Epithelial cell of esophagus (primary cell): ENCODE measurements around the gene PROSER2.

Experiments used
- DNase-seq: peaks from one replicate; pipeline ENCODE4 v3.0.0; 2010; ENCODE audit warnings: low read depth
- H3K4me3 ChIP-seq: 2 replicates; pipeline ENCODE4 v1.5.1; 2011; ENCODE audit warnings: mild to moderate bottlenecking, low read length, control low read depth
- CTCF ChIP-seq: IDR thresholded peaks from 2 replicates; pipeline ENCODE4 v1.5.1; 2011; ENCODE audit warnings: low read depth, mild to moderate bottlenecking, low read length, control low read depth, inconsistent platforms; ENCODE audit not compliant: insufficient read depth; ENCODE audit errors: missing control alignments

Gene PROSER2

DNA sequence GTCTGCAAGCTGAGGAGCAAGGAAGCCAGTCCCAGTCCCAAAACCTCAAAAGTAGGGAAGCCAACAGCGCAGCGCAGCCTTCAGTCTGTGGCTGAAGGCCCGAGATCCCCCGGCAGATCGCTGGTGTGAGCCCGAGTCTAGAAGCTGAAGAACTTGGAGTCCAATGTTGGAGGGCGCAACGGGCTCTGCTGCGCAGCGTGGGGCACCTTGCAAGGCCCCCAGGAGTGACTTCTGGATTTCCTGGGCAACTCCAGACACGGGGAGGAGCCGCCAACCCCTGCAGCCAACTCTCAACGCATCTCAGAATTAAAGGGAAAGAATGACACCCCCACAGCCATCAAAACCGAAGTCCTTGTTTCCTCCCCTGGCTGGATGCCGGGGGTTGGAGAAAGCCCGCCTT is 18.8 kb upstream of the PROSER2 start:
- TF ChIP-seq CTCF = no peak
- DNase-seq = no peak
- H3K4me3 ChIP-seq = no peak overlapping the region

GRCh38 chr10:11805792-11806191 is 17.4 kb upstream of the PROSER2 start:
- H3K4me3 ChIP-seq = no peak overlapping the region
- no peak for DNase-seq
- no peak for TF ChIP-seq CTCF

- no peak for TF ChIP-seq CTCF
- DNase-seq = no peak
- no peak overlapping the region for H3K4me3 ChIP-seq
These were observed 16.4 kb upstream of the PROSER2 start for GRCh38 chr10:11806706-11807105.

DNA sequence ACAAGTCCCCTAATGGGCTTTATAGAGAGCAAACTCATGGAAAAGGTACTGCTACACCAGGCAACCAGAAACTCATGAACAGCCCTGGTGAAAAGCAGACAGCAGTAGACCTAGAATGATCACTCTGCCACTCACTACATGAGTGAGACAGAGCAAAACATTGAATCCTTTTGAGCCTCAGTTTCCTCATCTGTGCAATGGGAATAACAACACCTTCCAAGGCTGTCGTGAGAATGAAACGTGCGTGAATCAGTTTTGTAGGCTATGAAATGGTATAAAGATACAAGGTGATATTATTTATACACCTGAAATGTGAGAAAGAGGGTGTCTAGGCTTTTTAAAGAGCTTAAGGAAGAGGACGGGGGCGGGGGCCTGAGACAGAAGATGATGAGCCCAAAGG is 14.3 kb upstream of the PROSER2 start:
- no peak for TF ChIP-seq CTCF

GRCh38 chr10:11810313-11810766 is 12.8 kb upstream of the PROSER2 start:
- peak; percentile 87 for DNase-seq
- no peak overlapping the region for H3K4me3 ChIP-seq
- TF ChIP-seq CTCF = no peak

More for the DNA sequence above, 14.3 kb upstream of the PROSER2 start:
- no peak overlapping the region for H3K4me3 ChIP-seq
- no peak for DNase-seq

DNA sequence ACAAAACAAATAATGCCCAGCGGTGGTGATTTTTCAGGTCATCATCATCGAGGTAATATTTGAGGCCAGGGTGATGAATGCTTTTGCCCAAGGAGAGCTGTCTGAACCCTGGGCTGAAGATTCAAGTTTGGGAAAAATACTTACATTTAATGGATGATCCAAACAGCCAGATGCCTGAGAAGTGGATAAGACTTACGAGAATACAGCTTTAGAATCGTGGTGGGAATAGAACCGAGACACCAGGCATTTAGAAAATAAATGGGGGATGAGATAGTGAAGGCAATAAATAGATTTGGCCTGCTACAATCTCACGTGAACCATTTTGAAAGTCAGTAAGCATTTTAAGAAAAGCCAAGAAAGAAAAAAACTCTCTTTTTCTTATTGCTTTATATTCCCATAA is 12.2 kb upstream of the PROSER2 start:
- H3K4me3 ChIP-seq = no peak overlapping the region
- no peak for TF ChIP-seq CTCF
- DNase-seq = no peak

- no peak overlapping the region for H3K4me3 ChIP-seq
- DNase-seq = no peak
- TF ChIP-seq CTCF = no peak
These were observed 10.0 kb upstream of the PROSER2 start for GRCh38 chr10:11813177-11813576.
